ENCODE results near the gene SMARCA2.

DNA sequence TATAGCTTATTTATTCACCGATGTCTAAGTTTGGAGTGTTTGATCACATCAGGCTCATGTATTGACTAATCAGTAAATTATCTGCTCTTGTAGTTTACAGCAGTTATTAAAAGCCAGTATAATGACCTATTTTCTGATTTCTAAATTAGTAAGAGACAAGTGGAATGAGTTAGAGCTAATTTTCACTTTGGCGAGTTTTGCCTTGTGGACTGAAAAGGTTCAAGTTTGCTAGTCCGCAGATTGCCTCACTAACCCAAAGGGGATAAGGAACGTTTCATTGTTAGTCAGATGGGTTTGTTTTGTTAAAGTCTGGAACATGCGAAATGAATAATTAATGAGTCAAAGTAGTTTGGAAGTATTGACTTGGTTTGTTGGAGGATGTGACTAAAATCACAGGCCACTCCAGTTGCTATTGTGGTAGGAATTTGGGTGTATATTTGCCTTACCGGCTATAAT, 40.1 kb downstream of the SMARCA2 start:
- TF ChIP-seq POLR2A (IDR thresholded peaks at IDR 0.05): no peak
- TF ChIP-seq, protein P1, sequence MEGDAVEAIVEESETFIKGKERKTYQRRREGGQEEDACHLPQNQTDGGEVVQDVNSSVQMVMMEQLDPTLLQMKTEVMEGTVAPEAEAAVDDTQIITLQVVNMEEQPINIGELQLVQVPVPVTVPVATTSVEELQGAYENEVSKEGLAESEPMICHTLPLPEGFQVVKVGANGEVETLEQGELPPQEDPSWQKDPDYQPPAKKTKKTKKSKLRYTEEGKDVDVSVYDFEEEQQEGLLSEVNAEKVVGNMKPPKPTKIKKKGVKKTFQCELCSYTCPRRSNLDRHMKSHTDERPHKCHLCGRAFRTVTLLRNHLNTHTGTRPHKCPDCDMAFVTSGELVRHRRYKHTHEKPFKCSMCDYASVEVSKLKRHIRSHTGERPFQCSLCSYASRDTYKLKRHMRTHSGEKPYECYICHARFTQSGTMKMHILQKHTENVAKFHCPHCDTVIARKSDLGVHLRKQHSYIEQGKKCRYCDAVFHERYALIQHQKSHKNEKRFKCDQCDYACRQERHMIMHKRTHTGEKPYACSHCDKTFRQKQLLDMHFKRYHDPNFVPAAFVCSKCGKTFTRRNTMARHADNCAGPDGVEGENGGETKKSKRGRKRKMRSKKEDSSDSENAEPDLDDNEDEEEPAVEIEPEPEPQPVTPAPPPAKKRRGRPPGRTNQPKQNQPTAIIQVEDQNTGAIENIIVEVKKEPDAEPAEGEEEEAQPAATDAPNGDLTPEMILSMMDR (IDR thresholded peaks at IDR 0.05): no peak

Data from testis (tissue), 2 donors.